Left colon (tissue), 2 donors: ENCODE results near the gene TENM4. TPM values are rescaled to one million over a fixed set of nuclear protein-coding genes. Genes with fewer than 3 reads are reported as not detected.
A peak's percentile ranks its signal among the peaks of the same experiment; 100 is the strongest.

ENCODE experiments used
- ATAC-seq: fragments of 200-7000 bp; cut with Tn5 transposase; one replicate; pipeline ENCODE4 v1.9.1; 2020; ENCODE audit warnings: mild to moderate bottlenecking, moderate library complexity
- DNase-seq, 2 donors: peaks; one replicate each; pipeline ENCODE4 v3.0.0-alpha.2; 2020
- intact Hi-C, 2 donors: fragments of 100-400 bp; cut with DNase I in 1 of 2; cut with micrococcal nuclease in 1 of 2; formaldehyde crosslinking; loops; one replicate each; pipeline versions ENCODE4 v1.11.2 to v1.14.0; 2022; cut with DNase I, micrococcal nuclease
- long read RNA-seq: library from polyadenylated mRNA; unstranded; transcript quantifications from one replicate; pipeline ENCODE4 v2.0.0, GENCODE V29; 2021
- total RNA-seq, 2 donors: library from RNA; stranded (reverse); fragmentation: NEBNext Ultra II Directional; extraction: Animal tissue kit (Norgen Biotek cat#: 25700); gene quantifications; one replicate each; pipeline ENCODE4 v1.2.1, GENCODE V29; 2021
- donor health status: DM: no; HTN: no; CAD: no.
- donor health status: DM: yes; HTN: yes; CAD: no.

TENM4 gene
- 1 to 10 TPM in 1 of 2 donors, under 1 TPM in 1; 0.92 to 1.7 TPM for total RNA-seq
- long read RNA-seq, partial matches to known transcripts: 0 of 1 reads
- long read RNA-seq, other reads (novel, unspliced or antisense): 1 of 1 reads

GRCh38 chr11:79440571-79441460 lies at the start of gene TENM4:
TENM4 (minus strand) TSS chr11:79441030; CDS start chr11:79069944, 371,086 bp downstream.
- peak; percentile 43 to 57 for DNase-seq
- intact Hi-C loops: no loop called here
- ATAC-seq: peak; percentile 58

DNA sequence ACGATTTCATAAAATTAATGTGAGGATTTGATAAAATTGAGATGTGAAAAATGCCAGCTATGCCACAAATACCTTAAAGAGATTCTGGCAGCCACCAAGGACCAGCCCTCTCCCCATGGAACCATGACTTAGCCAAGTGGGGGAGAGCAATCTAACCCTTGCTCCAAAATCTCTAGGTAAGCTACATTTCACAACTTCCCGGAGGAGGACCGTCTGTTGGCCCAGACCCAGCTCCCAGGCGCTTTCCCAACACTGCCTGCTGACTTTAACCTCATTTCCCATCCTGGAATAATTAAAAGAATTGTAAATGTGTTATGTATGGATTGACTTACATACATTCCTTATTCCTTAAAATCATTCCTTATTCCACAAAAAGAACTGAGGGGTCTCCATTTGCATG lies 47.5 kb upstream of the TENM4 start:
- DNase-seq (no peak), ATAC-seq (no peak)
- intact Hi-C loops: no loop called here

- intact Hi-C loops: no loop called here
- no peak for ATAC-seq
- no peak for DNase-seq
Measured at GRCh38 chr11:79487412-79487811, 46.6 kb upstream of the TENM4 start.

DNA sequence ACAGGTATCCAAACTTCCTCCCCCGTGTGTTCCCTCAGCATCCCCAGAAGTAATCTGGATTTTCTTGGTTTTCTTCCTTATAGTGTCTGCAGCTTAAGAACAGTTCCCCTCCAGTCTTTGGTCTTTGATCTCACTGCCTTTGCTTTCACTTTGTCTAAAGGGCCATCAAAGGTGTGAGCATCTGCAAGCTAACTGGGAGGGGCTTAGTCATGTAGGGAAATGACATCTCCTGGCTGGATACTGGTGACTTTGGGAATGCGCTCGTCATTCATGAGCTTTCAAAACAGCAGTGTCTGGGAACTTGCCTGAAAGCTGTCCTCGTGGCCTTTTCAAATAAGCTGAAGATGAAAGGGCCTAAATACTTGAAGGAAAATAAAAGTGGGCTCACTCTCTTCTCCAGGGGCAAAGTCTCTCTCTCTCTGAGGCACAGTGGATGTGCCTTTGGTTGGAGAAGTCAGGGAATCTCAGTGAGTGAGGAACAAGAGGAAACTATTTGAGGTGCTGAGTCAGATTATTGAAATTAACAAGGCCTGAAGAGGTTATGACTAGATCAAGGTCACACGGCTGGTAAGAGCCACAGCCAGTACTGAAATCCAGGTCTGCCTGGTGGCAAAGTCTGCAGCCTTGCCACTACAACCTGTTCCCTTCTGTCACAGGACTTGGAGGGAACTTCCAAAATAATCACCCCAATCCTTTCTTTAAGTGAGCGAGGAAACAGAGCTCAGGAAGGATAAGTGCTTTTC lies 45.6 kb upstream of the TENM4 start:
- intact Hi-C loops: no loop called here
- ATAC-seq (peak; percentile 35), DNase-seq (no peak)

DNA sequence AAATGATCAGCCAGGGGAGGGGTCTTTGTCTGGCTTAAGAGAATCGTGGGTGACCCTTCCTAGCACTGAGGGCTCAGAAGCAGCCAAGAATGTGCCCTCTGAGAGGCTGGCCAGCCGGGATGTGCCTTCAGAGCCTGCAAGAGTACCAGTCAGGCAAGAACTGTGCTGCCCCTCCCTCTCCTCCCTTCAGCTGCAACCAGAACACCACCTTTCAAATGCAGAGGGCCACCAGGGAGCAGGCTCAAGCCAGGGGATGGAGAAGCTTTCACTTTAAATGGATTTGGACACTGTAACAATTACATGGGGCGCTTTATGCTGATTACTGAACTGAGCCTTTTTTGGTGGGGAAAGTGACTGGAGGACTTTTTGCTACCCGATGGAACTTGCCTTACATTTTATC lies 44.9 kb upstream of the TENM4 start:
- intact Hi-C loops: no loop called here
- ATAC-seq: no peak
- no peak for DNase-seq

DNA sequence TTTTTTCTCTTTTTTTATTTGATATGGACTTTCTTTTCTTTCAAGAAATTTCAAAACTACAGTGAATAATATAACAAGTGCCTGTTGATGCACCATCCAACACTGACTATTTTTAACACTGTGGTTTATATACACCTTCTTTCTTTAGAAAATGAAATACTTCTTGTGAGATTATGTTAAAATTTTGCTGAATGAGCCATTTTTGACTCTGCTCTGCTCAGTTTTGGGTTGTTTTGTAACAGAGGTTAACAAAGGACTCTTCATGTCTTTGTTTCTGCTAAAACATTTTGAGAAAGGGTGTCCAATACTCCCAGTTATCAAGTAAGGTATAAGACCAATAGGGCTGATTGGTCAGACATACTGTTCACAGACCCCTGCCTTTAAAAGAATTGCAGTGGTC lies 44.0 kb upstream of the TENM4 start:
- DNase-seq (no peak), ATAC-seq (no peak)
- intact Hi-C loops: no loop called here

GRCh38 chr11:79482800-79483199 lies 42.0 kb upstream of the TENM4 start:
- intact Hi-C loops: no loop called here
- ATAC-seq (no peak), DNase-seq (no peak)

DNA sequence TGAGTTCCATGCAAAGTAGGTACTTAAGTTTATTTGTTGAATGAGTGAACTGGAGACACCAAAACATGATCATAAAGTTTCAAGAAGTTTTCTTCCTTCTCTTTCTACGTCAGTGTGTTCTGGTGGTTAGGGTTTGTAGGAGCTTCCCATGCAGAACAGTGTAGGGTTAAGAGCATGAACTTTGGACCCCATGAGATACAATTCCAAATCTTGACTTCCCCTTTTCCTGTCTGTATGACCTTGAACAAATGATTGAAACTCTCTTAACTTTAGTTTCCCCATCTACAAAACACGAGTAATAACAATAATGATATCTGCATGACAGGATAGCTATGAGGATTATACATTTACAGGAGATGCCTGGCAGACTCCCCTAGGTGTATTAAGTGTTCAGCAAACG lies 41.0 kb upstream of the TENM4 start:
- peak; percentile 30 for ATAC-seq
- intact Hi-C loops: no loop called here
- no peak for DNase-seq

- ATAC-seq: peak; percentile 87
- no peak for DNase-seq
- intact Hi-C loops: no loop called here
Measured at GRCh38 chr11:79480864-79481263, 40.0 kb upstream of the TENM4 start.

DNA sequence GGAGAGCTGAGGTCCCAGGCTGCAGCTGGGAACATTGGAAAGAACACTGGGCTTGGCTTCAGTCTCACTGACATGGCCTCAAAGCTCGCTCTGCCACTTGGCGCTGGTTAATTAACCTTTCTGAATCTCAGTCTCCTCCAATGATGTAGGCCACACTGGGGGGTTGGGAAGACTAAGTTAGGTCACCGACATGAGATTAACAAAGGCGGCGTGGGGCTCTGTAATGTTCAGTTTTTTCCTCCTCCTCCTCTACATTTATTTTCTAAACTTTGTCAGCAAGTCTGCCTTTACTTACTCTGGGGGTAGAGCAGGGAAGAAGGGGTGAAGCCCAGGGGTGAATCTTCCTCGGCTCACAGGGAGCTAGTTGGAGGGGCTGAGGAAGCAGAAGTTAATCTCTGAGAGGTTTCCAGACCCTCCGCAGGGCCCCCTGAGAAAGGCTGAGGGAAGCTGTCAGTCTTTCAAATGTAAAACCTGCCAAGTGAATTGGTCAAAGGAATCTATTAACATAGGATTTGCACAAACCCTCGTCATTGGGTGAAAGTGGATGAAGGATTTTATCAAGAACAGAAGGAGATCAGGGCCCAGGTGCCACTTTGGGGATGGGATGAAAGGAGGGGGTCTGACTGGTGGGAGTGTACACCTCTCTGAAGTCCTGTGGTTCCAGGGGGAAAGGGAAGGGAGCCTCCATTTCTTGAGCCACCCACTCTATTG lies 32.1 kb upstream of the TENM4 start:
- DNase-seq: no peak
- ATAC-seq: no peak
- intact Hi-C loops: no loop called here

DNA sequence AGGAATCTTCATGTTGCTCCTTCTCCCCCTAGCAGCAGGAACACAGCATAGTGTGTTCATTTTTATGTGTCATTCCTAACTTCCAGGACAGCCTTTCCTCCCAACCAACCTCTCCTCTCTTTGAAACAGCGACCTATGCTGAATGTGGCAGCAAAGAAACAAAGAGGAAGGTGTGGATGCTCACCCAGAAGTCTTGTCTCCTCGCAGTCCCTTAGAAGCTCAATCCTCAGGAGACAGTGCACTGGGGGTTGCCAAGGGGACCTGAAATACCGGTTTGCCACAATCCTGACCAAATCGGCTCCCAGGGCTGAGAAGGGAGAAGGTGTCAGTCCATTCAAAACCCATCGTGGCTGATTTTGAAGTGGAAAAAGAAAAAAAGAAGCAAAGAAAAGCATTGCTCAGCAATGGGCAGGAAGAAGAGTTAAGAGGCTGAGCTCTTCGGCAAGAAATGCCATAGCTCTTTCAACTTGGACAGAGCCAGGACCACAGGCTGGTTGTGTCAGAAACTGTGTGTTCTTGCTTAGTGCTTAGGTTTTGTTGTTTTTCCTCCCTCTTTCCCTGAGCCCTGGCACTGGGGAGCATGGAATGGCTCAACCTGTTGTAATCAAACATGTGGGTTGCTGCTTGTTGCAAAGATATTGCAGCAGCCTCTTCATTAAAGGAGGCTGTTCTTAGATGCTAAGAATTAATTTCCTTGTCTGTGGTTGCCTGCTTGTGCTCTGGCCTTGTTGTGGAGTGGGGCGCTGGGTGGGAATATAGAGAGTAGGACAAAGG lies 30.4 kb upstream of the TENM4 start:
- intact Hi-C loops: no loop called here
- no peak for ATAC-seq
- DNase-seq: no peak

- ATAC-seq (no peak), DNase-seq (no peak)
- intact Hi-C loops: no loop called here
Measured at GRCh38 chr11:79470161-79470560, 29.3 kb upstream of the TENM4 start.

DNA sequence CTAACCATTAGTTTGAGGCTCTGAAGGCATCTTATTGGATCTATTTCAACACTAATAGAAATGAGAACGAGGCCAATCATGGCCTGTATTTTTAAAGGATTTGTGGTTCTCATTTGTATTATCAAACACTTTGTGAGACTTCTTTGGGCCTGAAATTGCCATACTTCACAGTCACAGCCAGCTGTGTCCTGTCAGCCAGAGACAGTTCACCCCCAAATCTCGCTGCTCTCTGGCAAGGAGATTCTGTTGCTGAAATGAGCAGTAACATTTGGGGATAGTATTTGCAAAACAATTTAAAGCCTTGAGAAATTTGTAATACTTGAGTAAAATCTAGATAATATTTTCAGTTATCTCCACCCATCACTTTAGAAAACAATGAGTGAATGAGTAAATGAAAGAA lies 26.9 kb upstream of the TENM4 start:
- DNase-seq: no peak
- intact Hi-C loops: no loop called here
- no peak for ATAC-seq

- intact Hi-C loops: no loop called here
- DNase-seq: no peak
- no peak for ATAC-seq
Measured at GRCh38 chr11:79466411-79466810, 25.6 kb upstream of the TENM4 start.

GRCh38 chr11:79465160-79465559 lies 24.3 kb upstream of the TENM4 start:
- intact Hi-C loops: no loop called here
- DNase-seq (no peak), ATAC-seq (no peak)

GRCh38 chr11:79461666-79462645 lies 21.1 kb upstream of the TENM4 start:
- DNase-seq (no peak), ATAC-seq (no peak)
- intact Hi-C loops: no loop called here

- ATAC-seq (no peak), DNase-seq (no peak)
- intact Hi-C loops: no loop called here
Measured at GRCh38 chr11:79461144-79461543, 20.3 kb upstream of the TENM4 start.

DNA sequence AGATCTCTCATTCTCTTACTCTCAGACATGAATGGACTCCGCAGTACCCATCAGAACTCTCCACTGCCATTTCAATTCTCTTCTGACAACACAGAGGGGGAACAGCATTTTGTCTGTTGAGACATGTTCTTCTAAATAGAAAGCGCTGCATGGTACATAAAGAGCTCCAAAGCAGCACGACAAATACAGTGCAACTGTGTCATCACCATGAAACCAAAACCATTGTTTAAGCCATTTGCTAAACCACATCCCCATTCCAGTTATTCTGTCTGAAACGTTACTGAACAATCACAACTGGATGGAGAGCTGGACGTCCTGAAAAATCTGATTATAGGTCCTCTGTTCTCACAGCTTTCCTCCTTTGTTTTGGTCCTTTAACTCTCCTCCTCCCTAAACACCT lies 17.9 kb upstream of the TENM4 start:
- ATAC-seq: no peak
- intact Hi-C loops: no loop called here
- no peak for DNase-seq
